Measurements from ENCODE around the gene FRYL.

DNA sequence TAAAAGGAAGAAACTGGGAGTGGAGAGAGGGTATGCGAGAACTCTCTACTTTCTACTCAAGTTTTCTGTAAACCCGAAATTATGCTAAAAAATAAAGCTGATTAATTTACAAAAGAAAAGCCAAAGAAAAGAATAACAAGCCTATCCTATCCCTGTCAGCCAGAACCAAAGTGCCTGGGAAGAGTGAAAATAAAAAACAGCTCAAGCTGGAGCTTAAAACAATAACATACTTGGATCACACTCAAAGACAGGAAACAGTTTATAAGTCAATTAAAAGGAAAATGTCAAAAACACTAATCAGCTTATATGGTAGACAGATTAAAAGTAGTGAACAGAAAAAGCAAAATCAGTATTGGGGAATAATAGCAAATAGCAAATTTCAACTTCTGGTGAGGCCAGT lies 139.4 kb downstream of the FRYL start:
- TF ChIP-seq, protein P1, sequence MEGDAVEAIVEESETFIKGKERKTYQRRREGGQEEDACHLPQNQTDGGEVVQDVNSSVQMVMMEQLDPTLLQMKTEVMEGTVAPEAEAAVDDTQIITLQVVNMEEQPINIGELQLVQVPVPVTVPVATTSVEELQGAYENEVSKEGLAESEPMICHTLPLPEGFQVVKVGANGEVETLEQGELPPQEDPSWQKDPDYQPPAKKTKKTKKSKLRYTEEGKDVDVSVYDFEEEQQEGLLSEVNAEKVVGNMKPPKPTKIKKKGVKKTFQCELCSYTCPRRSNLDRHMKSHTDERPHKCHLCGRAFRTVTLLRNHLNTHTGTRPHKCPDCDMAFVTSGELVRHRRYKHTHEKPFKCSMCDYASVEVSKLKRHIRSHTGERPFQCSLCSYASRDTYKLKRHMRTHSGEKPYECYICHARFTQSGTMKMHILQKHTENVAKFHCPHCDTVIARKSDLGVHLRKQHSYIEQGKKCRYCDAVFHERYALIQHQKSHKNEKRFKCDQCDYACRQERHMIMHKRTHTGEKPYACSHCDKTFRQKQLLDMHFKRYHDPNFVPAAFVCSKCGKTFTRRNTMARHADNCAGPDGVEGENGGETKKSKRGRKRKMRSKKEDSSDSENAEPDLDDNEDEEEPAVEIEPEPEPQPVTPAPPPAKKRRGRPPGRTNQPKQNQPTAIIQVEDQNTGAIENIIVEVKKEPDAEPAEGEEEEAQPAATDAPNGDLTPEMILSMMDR (IDR thresholded peaks at IDR 0.05; ENCODE audit: low read length), result no peak
- TF ChIP-seq EZH2 (IDR thresholded peaks at IDR 0.05; ENCODE audit: borderline replicate concordance, low read length), result no peak

All from OCI-LY1 (cell line).